Spinal cord (tissue), 10 donors: ENCODE data around the gene GALNT4. TPM values are rescaled to one million over a fixed set of nuclear protein-coding genes. Genes with fewer than 3 reads are reported as not detected.

Source experiments
- DNase-seq, 6 donors: peaks; one replicate each; pipeline versions ENCODE4 v3.0.0 to v3.0.0-alpha.2; 2013 to 2015; ENCODE audit warnings: low spot score in 6 of 6, low read depth in 4 of 6
- H3K27ac ChIP-seq: one replicate; pipeline ENCODE4 v1.5.1; 2013; ENCODE audit warnings: low read depth, low read length, control low read depth
- H3K27me3 ChIP-seq: one replicate; pipeline ENCODE4 v1.6.1; 2013; ENCODE audit warnings: low read length; ENCODE audit not compliant: control insufficient read depth, insufficient read depth
- H3K36me3 ChIP-seq: one replicate; pipeline ENCODE4 v1.6.1; 2013; ENCODE audit warnings: low read length; ENCODE audit not compliant: control insufficient read depth, insufficient read depth
- H3K4me1 ChIP-seq: one replicate; pipeline ENCODE4 v1.6.1; 2013; ENCODE audit warnings: low read length; ENCODE audit not compliant: control insufficient read depth, insufficient read depth
- H3K4me3 ChIP-seq: one replicate; pipeline ENCODE4 v1.5.1; 2013; ENCODE audit warnings: low read depth, low read length, control low read depth
- H3K9me3 ChIP-seq: one replicate; pipeline ENCODE4 v1.6.1; 2013; ENCODE audit warnings: low read length; ENCODE audit not compliant: control insufficient read depth, insufficient read depth
- WGBS: methylation state at CpG from one replicate; pipeline ENCODE4 v1.1.5; 2013; ENCODE audit warnings: missing lambda C conversion rate; ENCODE audit not compliant: insufficient coverage; 5-methylcytosine and 5-hydroxymethylcytosine counted together
- polyA plus RNA-seq, 2 donors: library from polyadenylated mRNA; unstranded; fragments of 120-200 nt; gene quantifications; one replicate each; pipeline ENCODE4 v1.2.1, GENCODE V29; 2013; ENCODE audit not compliant: insufficient read length in 2 of 2
- total RNA-seq, 2 donors: library from RNA; depleted of rRNA in 1 of 2; stranded (reverse); fragments of 120-200 nt in 1 of 2; fragments of >200 nt in 1 of 2; gene quantifications; one replicate each; pipeline versions ENCODE4 v1.2.3 to v1.2.4, GENCODE V29; 2013 to 2014
- donor health status: healthy.

The GALNT4 gene
- total and polyA plus RNA-seq, 4 donors: 1.8 to 6.0 (median 5.1) TPM

GRCh38 chr12:89539426-89540223 lies 15.0 kb upstream of the GALNT4 start:
- no peak overlapping the region for H3K4me3 ChIP-seq
- no peaks in the 10 kb centered on the region for H3K36me3 ChIP-seq
- DNase-seq: no peak
- no peaks in the 10 kb centered on the region for H3K27me3 ChIP-seq
- no peak overlapping the region for H3K27ac ChIP-seq
- no CpG with 5 or more reads among the region's 5 CpGs for WGBS
- no peaks in the 10 kb centered on the region for H3K9me3 ChIP-seq
- H3K4me1 ChIP-seq: no peaks in the 10 kb centered on the region

DNA sequence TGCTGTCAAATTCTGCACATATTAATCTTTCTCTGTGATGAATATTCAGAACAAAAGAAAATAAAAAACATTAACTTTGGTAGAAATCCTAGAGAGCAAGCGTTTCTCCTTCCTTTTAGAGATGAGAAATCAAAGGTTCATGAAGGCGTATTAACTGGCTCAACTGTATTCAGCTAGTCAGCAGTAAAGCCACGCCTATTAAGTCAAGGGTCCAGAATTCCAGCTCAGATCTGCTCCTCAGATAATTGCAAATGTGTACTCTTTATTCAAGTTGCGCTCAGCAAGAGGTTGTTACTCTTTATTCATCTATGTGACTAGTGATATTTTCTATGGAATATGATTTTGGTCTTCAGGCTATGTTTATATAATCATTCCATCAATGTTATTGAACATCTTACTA lies 14.3 kb upstream of the GALNT4 start:
- no peak overlapping the region for H3K4me3 ChIP-seq
- H3K36me3 ChIP-seq: no peaks in the 10 kb centered on the region
- H3K9me3 ChIP-seq: no peaks in the 10 kb centered on the region
- H3K4me1 ChIP-seq: no peaks in the 10 kb centered on the region
- no peak overlapping the region for H3K27ac ChIP-seq
- H3K27me3 ChIP-seq: no peaks in the 10 kb centered on the region
- WGBS: 96% methylated on average over 2 of the region's 4 CpGs
- no peak for DNase-seq

DNA sequence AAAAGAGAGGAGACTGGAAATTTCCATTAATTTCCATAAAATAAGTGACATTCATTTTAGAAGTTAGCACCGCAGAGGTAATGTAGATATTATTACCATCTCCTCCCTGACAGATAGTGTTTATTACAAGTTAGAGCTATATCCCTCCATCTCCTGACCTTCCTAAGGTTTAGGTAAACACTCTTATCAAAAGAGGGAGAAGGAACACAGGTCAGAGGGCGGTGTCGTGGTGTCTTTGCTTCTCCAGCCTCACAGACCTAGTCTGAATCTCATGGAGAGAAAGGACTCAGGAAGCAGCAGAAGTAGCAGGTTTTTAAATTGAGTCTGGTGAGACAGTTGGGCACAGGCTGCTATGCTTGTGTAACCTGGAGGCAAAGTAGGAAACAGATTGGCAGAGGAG lies 12.8 kb upstream of the GALNT4 start:
- Histone ChIP-seq H3K4me3 (no peak overlapping the region), H3K4me1 (no peaks in the 10 kb centered on the region), H3K36me3 (no peaks in the 10 kb centered on the region), H3K27me3 (no peaks in the 10 kb centered on the region), H3K9me3 (no peaks in the 10 kb centered on the region), H3K27ac (no peak overlapping the region)
- WGBS: 100% methylated on average over 2 of the region's 3 CpGs
- DNase-seq: no peak

GRCh38 chr12:89529738-89530137 lies 5.1 kb upstream of the GALNT4 start:
- H3K4me3 ChIP-seq: no peak overlapping the region
- peaks cover 1% of the 10 kb centered on the region for H3K4me1 ChIP-seq
- no peaks in the 10 kb centered on the region for H3K27me3 ChIP-seq
- no peaks in the 10 kb centered on the region for H3K36me3 ChIP-seq
- peak in 4 of 6 donors; percentile 31 to 89 (median 59) for DNase-seq
- no CpG with 5 or more reads among the region's 1 CpG for WGBS
- no peak overlapping the region for H3K27ac ChIP-seq
- H3K9me3 ChIP-seq: no peaks in the 10 kb centered on the region

- Histone ChIP-seq H3K4me3 (no peak overlapping the region), H3K27me3 (no peaks in the 10 kb centered on the region), H3K27ac (no peak overlapping the region), H3K36me3 (peaks cover under 1% of the 10 kb centered on the region), H3K9me3 (no peaks in the 10 kb centered on the region), H3K4me1 (peaks cover 14% of the 10 kb centered on the region)
- WGBS: no CpG with 5 or more reads among the region's 4 CpGs
- DNase-seq: no peak
Observed at GRCh38 chr12:89528434-89528833, 3.8 kb upstream of the GALNT4 start.

- H3K4me1 ChIP-seq: peaks cover 17% of the 10 kb centered on the region
- 0% methylated on average over 25 of the region's 39 CpGs for WGBS
Observed at GRCh38 chr12:89525824-89526770, 1.5 kb upstream of the GALNT4 start, which contains the start of gene POC1B. Gene POC1B (minus strand): TSS chr12:89526047. CDS start chr12:89525895, 152 bp downstream.

DNA sequence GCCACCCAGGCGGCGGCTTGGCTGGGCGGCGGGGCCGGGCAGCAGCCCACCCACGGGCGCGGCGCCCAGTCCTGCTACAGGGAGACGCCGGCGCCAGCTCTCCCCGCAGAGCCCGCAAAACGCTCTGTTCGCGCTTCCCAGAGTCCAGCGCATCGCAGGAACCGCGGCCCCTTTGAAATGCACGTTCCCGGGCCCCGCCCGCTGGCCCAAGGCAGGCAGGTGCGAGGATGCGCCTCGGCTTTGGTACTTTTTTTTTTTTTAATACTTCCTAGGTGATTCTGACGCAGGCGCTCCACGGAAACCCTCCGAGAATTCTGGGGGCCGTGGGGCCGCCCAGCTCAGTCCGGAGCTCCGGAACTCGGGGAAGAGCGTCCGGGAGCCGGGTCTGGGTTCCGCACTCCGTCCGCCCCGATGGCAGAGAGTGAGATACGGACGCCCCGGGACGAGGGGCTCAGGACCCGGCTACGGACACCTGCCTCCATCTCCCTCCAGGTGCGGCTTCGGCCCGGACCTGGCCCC lies 768 bp upstream of the GALNT4 start:
- Histone ChIP-seq H3K27ac (peak overlapping the region; percentile 97), H3K36me3 (peaks cover 4% of the 10 kb centered on the region), H3K9me3 (no peaks in the 10 kb centered on the region), H3K4me3 (peak overlapping the region; percentile 99), H3K27me3 (no peaks in the 10 kb centered on the region), H3K4me1 (peaks cover 17% of the 10 kb centered on the region)
- under 1% methylated on average over 53 of the region's 53 CpGs for WGBS
- DNase-seq: peak in 3 of 6 donors; percentile 6 to 70 (median 29)

More at GRCh38 chr12:89525824-89526770, 1.5 kb upstream of the GALNT4 start, which contains the start of gene POC1B:
- Histone ChIP-seq H3K36me3 (peaks cover 4% of the 10 kb centered on the region), H3K9me3 (no peaks in the 10 kb centered on the region), H3K27ac (peak within 1 kb of the TSS; percentile 97), H3K27me3 (no peaks in the 10 kb centered on the region), H3K4me3 (peak within 1 kb of the TSS; percentile 99)
- DNase-seq: peak; percentile 72 to 97 (median 89)

- 31% methylated on average over 16 of the region's 21 CpGs for WGBS
- Histone ChIP-seq H3K9me3 (no peaks in the 10 kb centered on the region), H3K4me3 (peak overlapping the region; percentile 99), H3K4me1 (peaks cover 17% of the 10 kb centered on the region), H3K27ac (peak overlapping the region; percentile 97), H3K27me3 (no peaks in the 10 kb centered on the region), H3K36me3 (peaks cover 4% of the 10 kb centered on the region)
- no peak for DNase-seq
Observed at GRCh38 chr12:89523843-89524540, 604 bp downstream of the GALNT4 start.

DNA sequence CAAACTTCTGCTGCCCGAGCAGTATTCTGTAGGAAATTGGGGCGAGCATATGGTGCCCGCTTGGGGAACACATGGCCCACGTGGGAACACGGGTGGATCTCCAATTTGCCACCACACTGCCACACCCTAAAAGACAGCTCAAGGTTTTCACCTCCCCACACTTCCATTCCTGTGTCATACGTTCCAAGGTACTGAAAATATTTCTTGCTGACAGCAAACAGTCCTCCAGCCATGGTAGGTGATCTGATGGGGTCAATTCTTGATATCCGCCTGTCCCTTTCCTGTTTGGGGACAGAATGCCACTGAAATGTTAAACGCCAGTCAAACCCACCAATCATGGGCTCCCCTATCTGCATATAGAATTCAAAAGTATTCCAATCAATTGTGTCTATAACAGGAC lies 1.2 kb downstream of the GALNT4 start:
- H3K27ac ChIP-seq: no peak overlapping the region
- no peak for DNase-seq
- no peak overlapping the region for H3K4me3 ChIP-seq
- no peaks in the 10 kb centered on the region for H3K9me3 ChIP-seq
- 90% methylated on average over 2 of the region's 8 CpGs for WGBS
- H3K36me3 ChIP-seq: peaks cover 4% of the 10 kb centered on the region
- no peaks in the 10 kb centered on the region for H3K27me3 ChIP-seq
- peaks cover 17% of the 10 kb centered on the region for H3K4me1 ChIP-seq
